ENCODE results near the gene VAMP8.
A peak's percentile ranks its signal among the peaks of the same experiment; 100 is the strongest.
"Not testable (repeated sequence)": the region's sequence is repeated elsewhere in the genome, so short reads cannot be mapped to it uniquely, and the experiment has no call there.

Gene VAMP8

DNA sequence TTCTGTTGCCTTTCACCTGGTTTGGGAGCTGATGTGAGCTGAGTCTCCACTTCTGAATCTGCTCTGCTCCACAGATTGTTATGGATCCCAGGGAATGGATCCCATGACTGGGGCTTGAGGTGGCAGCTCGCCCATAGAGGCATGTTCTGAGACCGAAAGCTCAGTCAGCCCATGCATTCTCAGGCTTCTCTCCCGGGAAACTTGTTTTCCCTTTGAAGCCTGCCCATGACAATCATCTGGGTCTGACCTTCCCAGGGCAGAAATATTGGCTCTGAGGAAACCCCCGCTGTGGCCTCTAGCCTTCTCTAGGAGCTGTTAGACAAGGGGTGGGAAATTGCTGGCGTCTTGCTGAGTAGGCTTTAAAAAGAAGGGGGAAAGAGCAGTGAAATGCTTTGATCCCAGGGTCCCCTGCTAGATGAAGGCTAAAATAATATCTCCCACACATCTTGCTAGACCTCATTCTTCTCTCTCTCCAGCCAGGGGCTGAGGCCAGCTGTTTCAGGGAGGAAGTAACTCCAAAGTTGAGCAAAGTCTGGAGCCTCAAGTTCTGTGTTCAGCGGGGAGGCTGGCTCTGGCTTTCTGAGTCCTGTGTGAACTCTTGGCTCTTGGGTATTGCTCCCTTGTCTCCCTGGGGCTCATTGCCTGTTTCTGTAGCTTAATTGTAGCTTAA lies 2.0 kb downstream of the VAMP8 start:
- no peak for DNase-seq (ENCODE audit: low read depth)

DNA sequence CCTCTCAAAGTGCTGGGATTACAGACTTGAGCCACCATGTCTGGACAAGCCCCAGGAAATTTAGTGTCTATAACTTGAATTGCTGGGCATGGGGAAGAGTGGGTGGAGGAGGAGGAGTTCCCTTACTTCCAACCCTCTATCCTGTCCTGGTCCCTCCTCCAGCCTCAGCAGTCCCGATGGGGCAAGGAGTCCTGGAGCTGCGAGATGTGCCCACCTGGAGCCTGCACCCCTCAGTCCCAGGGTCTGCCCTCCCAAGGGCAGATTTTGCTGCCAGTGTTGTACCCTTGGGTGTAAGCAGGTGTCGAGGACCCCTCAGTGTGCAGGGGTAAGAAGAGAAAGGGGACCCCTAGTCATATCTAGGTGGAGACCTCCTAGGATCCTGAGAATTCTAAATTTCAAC lies 2.8 kb downstream of the VAMP8 start:
- no peak for DNase-seq (ENCODE audit: low read depth)

DNA sequence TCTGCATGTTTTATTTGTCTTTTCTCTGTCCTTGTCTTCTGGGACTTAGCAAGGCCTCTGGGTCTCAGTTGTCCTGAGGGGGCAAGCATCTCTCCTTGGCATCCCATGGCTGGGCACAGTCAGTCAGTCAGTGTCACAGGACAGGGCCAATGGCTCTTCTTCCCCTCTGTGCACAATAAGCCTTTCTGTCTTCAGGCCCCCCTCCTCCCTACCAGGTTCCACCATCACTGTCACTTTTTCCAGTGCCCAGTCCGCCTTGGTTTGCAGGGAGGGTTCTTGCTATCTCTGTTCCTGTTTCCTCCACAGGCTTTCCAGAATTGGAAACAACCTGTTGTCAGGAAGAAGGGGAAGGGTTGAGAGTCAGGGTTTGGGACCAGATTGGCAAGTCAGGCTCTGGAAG lies 5.1 kb downstream of the VAMP8 start:
- no peak for DNase-seq (ENCODE audit: low read depth)

DNA sequence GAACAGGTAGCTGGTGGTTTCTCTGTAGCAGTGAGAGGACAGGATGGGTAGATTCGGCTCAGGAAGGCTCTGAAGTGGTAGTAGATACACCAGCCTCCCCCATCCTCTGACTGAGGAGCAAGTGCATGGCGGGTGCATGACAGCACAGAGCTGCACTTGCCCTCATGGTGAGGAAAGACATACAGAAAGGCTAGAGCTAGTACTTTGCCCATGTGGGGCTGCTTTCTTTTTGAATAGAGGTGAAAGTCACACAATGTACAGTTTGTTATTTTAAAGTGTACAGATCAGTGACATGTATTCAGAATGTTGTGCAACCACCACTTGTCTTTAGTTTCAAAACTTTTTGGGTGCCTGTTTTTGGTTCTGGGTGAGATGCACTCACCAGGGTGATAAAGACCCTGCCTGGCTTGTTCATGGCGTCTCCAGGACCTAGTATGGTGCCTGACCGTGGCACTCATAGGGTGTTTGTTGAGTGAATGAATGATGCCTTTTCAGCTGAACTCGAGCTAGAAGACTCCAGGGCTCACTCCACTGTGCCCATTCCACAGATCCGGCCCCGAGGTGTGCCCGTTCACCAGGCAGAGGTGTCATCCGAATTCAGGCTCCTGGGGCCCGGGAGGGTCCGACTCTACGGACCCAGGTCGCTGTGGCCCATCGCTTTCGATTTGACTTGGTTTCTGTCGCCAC lies 6.4 kb downstream of the VAMP8 start:
- no peak for DNase-seq (ENCODE audit: low read depth)

DNA sequence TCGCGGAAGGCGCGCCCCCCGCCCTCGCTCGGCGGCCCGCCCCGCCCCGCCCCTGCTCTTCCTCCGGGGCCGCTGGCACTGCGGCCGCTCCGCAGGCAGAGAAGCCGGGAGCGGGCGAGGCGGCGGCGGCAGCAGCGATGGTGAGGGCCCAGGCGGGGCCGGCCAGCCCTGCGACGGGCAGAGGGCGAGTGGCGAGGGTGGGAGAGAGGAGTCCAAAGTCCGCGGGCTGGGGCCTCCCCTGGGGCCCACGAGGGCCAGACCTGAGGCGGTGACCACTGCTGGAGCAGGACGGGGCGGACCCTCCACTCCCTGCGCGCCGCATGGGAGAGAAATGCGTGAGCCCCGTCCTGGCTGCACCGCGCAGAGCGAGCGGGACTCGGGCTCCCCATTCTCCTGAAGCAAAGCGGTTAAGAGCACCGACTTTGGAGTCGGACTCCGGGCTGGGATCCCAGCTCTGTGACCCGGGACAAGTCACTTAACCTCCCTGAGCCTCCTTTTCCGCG lies 7.0 kb downstream of the VAMP8 start, which contains the start of gene VAMP5:
Gene VAMP5, plus strand, starts transcription at position 78 of the 503 bp plus-strand sequence. Its CDS starts 60 bp downstream, at position 138.
- peak; percentile 26 for DNase-seq (ENCODE audit: low read depth)

DNA sequence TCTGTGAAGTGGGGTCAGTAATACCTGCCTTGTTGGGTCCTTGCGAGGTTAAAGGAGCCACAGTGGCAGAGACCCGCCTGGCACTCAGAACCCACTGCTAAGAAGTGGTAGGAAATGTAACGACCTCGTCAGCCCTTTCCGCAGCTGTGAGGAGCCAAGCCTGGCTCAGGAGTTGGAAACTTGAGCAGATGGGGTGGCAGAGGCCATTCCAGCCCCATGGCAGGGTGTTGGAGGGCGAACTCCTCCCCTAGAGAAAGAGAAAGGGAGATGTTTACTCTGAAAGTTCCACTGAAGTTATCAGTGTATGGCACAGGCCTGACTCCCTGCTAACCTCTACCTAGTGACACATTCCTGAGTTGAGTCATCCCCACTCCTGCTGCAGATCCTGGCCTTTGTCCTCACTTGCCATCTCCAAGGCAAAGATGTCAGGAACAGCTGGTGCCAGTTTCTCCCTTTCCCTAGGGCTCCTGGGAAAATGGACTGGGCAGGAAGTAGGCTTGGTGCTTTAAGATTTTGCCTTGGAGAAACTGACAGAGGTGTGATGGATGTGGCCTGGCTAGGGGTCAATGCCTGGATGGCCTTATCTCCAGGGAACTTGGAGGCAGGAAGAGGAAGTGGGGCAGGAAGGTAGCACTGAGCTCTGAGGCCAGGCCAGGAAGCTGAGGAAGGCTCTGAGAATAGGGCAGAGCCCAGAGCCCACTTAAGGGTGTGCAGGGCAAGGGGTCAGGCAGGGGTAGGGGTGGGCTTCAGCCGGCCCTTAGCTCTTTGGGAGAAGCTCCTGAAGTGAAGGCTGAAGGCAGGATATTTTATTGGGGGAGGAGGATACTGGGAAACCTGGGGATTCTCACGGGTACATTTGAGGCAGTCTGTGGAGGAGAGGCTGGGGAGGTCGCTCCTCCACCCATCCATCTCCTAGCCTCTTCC lies 7.7 kb downstream of the VAMP8 start:
- no peak for DNase-seq (ENCODE audit: low read depth)

DNA sequence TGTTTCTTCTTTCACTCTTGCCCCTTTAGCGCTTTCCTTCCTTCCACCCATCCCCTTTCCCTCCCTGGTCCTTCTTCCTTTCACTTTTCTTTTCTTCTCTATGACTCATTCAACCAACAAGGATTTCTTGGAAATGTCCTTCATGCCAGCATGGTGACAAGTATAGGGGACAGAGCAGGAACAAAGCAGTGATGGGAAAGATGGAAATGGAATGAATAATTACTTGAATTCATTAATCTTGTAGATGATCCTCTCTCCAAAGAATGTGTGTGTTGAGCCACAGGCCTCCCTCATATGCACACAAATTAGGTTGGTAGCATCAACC lies 8.4 kb downstream of the VAMP8 start:
- DNase-seq (ENCODE audit: low read depth), result no peak

DNA sequence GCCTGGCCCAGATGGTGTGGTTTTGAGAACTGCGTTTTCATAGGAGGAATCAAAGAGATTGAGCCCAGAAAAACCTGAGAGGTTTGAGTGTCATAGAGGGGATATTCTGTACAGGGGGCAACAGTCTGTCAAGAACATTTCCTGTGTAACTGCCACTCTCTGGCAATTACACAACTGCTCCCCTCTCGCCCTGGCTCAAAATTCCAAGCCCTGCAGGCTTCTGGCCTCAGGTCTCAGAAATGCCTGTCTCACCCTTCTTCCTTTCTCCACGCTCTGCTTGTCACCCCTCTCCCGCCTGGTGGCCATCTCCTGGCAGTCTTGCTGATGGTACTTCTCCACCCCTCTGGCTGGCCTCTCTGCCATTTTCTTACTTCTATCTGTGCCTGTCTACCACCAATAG lies 10.8 kb downstream of the VAMP8 start:
- no peak for DNase-seq (ENCODE audit: low read depth)

DNA sequence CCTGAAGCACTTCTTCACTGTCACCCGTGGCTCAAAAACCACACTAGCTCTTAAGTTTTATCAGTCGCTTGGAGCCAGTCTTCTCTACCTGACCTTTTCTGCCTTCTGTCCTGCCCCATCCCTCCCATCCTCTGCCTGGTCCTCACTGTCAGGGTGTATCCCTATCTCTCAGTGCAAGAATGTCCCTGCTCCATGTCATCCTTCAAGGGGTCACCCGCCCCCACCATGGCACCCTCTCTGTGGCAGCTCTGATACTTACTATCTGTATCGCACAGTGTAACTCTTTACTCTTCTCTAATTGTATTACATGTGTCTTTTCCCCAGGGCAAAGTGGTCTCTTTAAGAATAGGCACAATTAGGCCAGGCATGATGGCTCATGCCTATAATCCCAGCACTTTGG lies 11.3 kb downstream of the VAMP8 start:
- no peak for DNase-seq (ENCODE audit: low read depth)

DNA sequence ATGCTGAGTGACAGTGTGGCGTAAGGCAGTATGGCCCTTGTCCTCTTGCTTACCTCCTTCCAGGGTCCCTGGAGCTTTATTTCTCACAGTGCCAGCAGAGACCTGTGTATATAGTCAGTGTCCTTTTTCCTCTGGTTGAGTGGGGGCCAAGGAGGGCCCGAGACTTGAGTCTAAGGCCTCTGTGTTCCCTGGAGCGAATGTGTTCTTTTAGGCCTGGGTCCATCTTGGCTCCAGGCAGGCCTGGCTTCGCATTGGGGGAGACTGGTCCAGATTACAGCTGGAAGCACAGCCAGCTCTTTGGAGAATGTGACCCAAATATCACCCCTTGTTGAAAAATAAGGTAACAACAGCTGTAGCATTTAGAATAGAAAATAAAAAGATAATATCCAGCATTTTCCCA lies 11.8 kb downstream of the VAMP8 start:
- DNase-seq (ENCODE audit: low read depth), result no peak

DNA sequence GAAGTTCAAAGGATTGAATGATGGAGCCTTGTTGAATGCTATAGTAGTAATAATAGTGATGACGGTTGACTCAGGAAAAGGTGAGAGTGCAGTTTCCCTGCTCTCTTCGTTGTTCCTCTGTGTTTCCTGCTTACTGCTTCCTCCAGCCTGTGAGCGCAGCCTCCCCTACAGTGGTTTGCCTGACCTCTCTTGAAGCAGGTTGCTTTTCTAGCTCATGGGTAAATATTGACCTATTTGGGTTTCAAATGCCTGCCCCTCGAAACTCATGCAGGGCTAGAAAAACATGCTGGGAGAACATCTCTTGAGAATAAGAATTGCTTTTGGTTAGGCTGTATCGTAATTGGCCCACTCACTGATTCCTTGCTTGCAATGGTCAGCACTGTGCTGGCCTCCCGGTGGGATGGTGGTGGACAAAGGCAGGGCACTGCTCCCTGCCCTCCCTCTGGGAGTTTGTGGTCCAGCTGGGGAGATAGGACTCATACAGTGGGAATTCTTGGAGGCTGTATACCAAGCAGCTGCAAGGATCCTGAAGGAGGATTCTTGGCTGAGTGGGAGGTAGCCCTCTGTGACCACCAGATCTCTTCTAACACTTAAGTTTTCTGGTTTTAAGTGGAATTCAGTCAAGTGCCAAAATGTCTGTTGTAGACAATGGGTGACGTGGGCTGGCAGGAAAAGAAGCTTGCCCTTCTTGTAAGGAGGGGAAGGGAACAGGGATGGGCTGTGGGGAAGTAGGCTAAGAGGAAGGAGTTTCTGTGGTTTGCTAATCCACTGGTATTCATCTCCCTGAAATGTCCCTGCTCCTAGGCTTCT lies 12.8 kb downstream of the VAMP8 start:
- no peak for DNase-seq (ENCODE audit: low read depth)

DNA sequence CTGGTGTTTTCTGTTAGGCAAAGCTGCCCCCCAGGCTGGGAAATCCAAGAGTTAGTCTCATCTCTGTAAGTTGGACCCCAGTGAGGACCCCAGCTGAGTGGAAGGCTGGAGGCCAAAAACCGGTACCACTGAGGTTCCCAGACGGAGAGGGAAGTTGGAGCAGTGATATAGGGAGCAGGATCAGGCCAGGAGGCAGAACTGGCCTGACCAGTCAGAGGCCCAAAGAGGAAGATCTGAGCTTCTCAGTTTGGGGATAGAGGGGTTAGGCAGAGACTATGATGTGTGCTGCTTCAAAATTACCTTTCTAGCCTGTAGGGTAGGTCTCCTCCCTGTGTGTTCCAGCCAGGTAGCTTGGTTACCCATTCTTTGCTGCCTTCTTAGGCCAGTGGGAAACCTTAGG lies 13.6 kb downstream of the VAMP8 start:
- DNase-seq (ENCODE audit: low read depth), result no peak

DNA sequence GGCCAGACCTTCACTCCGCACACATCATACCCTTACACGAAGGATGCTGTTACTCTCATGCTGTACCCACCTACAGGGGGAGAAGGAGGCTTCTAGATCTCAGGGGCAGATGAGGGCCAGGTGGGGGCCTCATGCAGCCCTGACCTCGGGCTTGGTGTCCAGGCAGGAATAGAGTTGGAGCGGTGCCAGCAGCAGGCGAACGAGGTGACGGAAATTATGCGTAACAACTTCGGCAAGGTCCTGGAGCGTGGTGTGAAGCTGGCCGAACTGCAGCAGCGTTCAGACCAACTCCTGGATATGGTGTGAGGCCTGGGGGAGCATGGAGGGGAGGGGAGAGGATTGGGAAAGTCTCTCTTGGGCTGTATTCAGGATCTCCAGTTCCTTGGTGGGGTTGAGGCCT lies 14.2 kb downstream of the VAMP8 start:
- DNase-seq (ENCODE audit: low read depth), result no peak

DNA sequence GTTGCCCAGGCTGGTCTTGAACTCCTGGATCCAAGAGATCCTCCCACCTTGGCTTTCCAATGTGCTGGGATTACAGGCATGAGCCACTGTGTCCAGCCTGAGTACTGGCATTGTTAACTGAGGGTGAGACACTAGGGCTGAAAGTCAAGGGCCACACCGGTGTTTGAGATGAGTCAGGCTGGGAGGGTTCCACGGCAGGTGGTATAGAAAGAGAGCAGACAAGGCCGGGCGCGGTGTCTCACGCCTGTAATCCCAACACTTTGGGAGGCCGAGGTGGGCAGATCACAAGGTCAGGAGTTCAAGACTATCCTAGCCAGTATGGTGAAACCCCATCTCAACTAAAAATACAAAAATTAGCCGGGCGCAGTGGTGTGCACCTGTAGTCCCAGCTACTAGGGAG lies 14.9 kb downstream of the VAMP8 start:
- not testable (repeated sequence) for DNase-seq (ENCODE audit: low read depth)

DNA sequence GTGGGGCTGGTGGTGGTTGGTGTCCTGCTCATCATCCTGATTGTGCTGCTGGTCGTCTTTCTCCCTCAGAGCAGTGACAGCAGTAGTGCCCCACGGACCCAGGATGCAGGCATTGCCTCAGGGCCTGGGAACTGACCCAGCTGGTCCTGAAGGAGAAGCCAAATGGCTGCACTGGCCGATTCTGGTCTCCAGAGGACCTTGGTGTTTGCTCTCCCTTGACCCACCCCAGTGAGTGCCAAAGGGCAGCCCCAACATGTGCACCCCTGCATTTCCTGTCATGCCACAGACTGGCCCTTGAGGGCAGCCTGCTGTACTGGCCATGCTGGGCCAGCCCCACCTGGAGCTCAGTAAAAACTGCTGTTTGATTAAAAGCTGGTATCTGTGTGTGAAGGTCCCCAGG lies 15.6 kb downstream of the VAMP8 start:
- no peak for DNase-seq (ENCODE audit: low read depth)

DNA sequence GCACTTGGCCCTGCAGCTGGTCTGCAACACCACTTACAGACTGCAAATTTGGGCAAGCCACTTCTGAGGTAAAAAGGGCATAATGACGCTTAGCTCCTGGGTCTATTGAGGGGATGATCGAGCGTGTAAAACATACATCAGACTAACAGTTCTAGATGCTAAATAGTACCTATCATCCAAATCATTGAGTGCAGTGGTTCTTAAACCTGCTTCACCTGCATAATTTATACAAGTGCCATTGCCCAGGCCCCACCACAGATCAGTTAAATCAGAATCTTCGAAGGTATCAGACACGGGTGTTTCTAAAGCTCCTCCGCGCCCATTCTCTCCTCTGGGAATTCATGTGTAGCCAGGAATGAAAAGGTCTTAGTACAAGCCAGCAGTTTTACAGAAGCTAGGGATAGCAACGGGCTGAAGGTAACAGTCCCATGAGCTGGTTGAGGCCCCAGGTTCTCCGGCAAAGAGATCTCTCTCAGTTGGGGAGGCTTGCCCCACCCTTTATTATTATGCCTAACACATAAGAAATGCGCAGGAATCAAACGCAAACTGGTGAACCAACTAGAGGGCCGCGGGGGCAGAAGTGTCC lies 17.4 kb downstream of the VAMP8 start:
- DNase-seq (ENCODE audit: low read depth), result no peak

DNA sequence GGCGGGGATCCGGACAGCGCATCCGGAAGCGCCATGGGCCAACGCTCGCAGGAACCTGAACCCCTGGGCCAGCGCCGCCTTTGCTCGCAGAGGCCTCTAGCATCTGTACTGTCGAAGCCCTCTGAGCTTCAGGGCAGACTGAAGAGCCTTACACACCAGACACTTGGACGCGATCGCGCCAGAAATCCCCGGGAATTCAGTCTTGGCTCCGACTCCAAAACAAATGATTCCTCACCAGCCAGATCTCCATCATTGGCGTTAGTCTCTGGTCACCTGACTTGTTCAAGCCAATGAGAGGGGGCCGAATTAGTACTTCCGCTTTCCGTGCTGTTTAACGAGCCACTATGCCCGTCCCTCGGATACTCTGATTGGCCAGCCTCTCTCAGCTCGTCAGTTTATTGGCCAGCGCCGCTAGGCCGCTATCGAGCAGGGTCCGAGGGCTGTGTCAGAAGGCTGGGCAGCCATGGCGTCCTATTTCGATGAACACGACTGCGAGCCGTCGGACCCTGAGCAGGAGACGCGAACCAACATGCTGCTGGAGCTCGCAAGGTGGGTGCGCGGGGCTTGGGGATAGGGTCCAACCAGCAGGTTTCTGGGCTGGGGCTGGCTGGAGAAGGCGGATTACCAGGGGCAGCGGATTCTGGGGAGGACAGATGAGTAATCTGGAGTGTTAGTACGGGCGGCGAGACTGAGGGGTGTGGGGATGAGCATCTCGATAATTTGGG lies 18.1 kb downstream of the VAMP8 start, which contains the start of gene RNF181:
Gene RNF181, plus strand, starts transcription at position 445 of the 725 bp plus-strand sequence. Its CDS starts 19 bp downstream, at position 464.
- DNase-seq (ENCODE audit: low read depth), result peak; percentile 87

DNA sequence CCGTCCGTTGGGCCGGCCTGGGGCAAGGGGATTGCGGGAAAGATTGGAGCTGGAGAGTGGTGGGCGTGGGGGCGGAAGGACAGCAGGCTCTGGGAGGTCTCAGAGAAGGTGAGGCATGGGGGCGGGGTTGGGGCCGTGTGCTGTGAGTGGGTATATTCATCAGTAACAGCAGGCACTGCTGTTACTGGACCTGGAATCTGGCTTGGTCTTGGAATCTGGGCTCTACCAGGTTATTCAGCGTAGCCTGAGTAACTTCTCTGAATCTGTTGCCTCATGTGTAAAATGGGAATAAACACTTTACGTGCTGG lies 18.6 kb downstream of the VAMP8 start:
- DNase-seq (ENCODE audit: low read depth), result no peak

DNA sequence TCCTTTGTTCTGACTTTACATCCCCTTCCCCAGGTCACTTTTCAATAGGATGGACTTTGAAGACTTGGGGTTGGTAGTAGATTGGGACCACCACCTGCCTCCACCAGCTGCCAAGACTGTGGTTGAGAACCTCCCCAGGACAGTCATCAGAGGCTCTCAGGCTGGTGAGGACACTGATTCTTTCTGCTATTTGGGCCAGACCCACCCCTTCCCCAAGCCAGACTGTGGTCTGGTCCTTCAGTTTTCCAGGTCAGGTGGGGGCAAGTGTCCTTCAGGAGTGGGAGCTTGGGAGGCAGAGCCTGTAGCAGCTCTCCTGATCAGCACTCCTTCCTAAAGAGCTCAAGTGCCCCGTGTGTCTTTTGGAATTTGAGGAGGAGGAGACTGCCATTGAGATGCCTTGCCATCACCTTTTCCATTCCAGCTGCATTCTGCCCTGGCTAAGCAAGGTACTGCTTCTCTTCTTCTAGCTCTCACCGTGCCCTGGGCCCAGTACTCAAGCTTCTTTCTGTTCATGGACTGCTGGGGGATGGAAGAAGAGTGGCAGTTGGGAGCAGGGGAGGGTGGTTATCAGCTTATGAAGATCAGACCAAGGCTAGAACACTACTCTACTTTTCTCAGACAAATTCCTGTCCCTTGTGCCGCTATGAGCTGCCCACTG lies 19.2 kb downstream of the VAMP8 start:
- no peak for DNase-seq (ENCODE audit: low read depth)

DNA sequence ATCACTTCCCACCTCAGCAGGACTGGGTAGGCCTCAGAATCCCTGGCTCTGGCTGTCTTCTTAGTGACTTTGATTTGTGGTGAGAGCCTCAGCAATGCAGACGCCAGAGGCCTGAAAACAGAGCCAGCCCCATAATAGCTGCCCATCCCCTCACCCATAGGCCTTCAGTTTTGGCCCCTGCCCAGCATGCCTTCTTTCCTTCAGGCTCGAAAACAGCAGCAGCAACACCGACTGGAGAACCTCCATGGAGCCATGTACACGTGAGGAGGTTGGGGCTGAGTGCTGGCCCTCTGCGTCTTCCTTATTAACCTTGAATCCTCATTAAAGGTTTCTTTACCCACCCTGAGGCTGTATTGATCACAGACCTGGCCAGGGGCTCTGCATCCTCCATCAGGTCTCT lies 19.9 kb downstream of the VAMP8 start:
- no peak for DNase-seq (ENCODE audit: low read depth)
